ENCODE measurements around the gene NMT1.

The NMT1 gene

DNA sequence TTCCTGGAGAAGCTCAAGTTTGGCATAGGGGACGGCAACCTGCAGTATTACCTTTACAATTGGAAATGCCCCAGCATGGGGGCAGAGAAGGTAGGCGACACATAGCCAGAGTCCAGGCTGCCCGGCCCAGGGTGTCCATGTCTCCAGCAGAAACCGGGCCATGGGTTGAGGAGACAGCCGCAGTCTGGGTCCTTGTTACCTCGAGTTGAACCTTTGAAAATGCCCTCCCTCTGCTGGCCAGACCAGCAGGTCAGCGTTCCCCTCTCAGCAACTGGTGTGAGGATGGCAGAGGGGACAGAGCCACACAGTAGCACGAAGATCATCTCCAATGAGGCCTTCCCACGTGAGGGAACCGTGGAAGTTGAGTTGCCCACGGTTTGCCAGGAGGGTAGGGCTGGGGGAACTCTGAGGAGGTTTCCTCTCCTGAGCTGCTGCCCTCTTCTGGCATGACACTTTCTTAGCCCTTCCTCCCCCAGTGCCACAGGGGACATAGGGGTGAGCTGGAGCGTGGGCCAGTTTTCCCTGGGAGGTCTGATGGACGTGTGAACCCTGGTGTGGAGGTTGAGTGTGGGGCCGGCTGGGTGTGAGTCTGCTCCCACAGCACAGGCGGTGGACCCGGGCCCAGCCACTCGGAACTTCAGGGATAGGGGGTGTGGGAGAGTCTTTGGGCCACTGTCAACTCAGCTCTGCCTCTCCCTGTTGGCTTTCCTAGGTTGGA lies 43.9 kb downstream of the NMT1 start:
- no peak for DNase-seq (ENCODE audit: low read depth)

DNA sequence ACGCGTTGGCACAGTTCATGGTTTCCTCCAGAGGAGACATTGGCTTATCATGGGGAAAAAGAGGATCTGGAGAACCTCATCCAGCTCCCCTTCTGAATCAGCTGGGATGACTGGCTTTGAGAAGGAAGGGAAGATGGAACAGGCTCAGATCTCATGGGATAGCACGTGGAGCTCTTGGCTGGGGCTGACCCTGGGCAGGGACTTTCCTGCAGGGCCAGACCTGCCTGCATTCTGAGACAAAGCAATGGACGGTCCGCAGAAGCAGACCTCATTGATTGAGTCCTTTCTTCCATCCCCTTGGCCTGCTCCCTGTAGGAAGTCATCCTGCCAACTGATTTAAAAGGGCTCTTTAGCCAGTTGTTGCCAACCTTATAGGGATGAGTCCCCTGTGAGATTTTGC lies 45.0 kb downstream of the NMT1 start:
- no peak for DNase-seq (ENCODE audit: low read depth)

DNA sequence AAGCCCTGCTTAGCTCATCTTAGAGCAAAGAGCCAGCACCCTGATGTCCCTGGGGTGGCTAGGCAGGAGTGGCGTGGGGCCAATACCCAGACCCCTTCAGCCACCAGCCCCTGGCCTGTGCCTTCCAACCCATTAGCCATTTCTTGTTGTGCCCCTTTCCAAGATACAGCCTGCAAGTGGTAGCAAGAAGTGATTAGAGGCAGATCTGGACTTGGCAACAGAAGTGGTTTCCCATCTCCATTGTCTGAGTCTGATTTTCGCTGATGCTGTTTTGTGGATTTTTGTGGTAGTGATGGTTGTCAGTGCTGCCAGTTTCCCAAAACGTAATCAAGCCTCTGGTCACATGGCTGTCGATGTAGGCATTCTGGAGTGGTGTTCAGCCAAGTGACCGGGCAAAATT lies 45.5 kb downstream of the NMT1 start:
- no peak for DNase-seq (ENCODE audit: low read depth)

- DNase-seq (ENCODE audit: low read depth), result no peak
Observed at GRCh38 chr17:45107293-45108010, 46.3 kb downstream of the NMT1 start.

DNA sequence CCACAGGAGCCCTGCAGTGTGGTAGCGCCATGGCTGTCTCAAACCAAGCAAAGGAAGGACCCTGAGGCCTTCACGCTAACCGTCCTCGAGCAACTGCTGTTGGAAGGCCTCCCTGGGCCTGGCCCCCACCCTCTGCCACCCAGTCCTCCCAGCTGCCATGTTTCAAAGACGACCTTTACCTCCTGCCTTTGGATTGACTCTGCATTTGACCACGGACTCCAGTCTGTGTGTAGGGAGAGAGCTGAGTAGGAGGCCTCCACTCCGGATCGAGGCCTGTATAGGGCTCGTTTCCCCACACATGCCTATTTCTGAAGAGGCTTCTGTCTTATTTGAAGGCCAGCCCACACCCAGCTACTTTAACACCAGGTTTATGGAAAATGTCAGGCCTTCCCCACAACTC lies 46.9 kb downstream of the NMT1 start:
- DNase-seq (ENCODE audit: low read depth), result no peak

GRCh38 chr17:45108595-45109521 lies 47.7 kb downstream of the NMT1 start:
- no peak for DNase-seq (ENCODE audit: low read depth)

GRCh38 chr17:45110676-45111611 lies 49.8 kb downstream of the NMT1 start:
- no peak for DNase-seq (ENCODE audit: low read depth)

DNA sequence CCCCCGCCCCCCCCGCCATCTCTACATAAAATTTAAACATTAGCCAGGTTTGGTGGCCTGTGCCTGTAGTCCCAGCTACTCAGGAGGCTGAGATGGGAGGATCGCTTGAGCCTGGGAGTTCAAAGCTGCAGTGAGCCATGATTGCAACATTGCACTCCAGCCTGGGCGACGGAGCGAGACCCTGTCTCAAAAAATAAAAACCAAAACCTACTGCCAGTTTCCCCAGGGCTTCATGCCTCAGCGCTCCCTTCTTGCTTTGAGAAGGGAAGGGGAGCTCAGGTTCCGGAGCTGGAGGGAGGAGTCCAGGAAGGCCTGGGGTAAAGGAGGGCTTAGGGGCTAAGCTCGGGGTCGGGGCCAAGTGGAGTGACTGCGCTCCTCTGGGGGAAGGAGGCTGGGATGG lies 50.7 kb downstream of the NMT1 start:
- DNase-seq (ENCODE audit: low read depth), result no peak

- DNase-seq (ENCODE audit: low read depth), result no peak
Observed at GRCh38 chr17:45112559-45113423, 51.7 kb downstream of the NMT1 start.

- DNase-seq (ENCODE audit: low read depth), result no peak
Observed at GRCh38 chr17:45113424-45113754, 52.3 kb downstream of the NMT1 start.

DNA sequence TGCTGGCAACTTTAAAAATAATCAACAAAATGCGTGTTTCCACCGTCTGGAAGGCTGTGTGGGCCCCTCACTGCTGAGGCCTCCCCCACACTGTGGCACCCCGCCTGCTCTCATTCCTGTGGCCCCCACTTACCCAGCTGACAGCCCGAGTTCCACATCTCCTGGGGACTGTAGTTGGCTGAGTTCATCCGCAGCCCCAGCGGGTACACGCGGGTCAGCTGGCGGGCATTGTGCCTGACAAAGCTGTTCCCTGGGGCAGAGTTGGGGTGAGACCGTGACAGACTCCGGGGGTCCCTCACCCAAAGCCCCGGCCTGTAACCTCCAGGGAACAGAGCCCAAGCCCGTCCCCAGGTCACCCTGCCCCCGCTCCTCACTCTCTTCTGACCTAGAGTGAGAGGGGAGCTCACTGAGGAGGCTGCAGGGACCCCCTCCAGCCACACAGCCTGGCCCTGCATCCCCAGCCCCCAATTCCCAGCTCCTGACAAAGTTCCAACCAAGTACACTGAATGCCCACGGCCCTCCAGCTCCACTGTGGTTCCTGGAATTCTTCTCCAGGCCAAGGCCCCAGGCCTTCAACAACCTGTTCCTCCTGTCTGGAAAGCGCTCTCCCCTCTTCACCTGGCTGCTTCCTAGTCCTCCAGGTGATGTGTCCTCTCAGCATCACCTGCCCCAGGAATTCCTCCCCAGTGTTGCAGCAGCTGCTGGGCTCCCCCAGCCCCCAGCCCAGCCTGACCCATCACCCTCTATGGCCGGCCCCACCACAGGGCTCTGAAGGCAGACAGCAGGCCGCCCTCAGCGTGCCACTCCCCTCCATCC lies 53.2 kb downstream of the NMT1 start:
- DNase-seq (ENCODE audit: low read depth), result no peak

GRCh38 chr17:45115015-45115625 lies 54.0 kb downstream of the NMT1 start:
- DNase-seq (ENCODE audit: low read depth), result no peak

DNA sequence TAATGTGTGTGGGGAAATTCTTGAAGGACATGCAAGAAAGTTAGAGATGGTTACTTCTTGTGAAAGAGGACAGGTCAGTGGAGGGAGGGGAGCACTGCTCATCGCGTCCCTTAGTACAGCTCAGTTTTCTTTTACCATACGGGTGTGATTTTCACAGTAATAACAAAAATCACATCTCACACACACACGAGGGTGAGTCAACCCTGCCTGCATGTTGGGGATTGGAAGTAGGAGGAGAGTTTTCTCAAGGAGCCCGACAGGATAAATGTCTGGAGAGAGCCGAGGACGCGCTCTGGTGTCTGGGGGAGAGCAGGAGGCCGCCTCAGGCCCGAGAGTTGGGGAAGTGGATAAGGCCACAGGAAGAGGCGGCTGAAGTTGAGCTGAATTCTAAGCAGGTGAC lies 54.8 kb downstream of the NMT1 start:
- DNase-seq (ENCODE audit: low read depth), result no peak

DNA sequence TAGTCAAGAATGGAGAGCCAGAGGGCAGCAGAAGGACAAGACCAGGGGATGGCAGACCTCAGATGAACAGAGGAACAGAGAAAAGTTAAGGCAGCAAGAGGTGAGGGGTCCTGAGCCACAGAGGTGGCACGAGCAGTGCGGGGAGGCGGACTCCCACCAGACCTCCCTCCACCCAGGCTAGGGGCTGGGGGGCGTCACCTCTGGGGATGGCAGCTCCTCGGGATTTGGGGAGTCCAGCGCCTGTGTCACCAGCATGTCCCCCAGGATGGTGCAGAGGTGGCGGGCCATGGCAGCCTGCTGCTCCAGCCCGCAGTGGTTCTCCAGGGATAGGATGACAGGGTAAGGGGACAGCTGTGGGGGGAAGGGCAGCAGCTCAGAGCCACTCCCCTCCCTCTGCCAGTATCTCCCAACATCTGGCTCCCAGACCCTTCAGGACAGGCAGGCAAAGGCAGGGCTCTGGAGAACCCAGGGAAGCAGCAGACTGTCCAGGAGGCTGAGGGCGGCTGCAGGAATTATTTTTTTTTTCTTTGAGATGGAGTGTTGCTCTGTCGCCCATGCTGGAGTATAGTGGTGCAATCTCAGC lies 55.4 kb downstream of the NMT1 start:
- no peak for DNase-seq (ENCODE audit: low read depth)

- no peak for DNase-seq (ENCODE audit: low read depth)
Observed at GRCh38 chr17:45117334-45117733, 56.2 kb downstream of the NMT1 start.

DNA sequence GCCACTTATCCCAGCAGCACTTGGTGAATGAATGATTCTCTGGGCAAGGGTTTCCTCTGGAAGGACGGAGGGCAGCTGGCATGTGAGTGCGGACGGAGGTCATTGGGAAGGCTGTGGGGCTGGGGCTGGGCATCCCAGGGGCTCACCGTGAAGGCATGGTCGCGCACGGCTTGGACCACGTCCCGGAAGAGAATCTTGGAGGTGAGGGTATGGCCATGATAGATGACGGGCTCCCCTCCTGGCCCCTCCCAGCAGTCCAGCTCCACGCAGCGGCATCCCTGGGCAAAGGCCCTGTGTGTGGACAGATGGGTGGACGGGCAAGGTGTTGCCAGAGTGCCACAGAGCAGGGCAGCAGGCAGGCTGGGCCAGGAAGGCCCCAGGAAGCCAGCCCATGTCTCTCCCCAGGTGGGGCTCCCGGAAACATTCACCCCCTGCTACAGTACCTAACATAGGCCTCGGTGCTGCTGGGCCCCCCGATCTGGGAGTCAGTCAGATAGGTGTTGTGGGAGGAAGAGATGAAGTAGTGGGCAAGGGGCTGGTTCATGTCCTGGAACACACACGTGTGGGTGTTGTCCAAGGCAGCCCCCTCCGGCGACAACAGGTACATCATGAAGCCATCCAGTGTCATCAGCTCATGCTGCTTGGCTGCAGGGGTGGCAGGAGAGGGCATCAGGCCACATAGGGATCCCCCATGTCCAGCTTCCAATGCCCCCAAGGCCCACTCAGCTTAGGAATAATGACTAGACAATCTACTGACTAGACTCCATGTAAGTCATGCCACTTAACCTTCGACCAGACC lies 56.9 kb downstream of the NMT1 start:
- no peak for DNase-seq (ENCODE audit: low read depth)

- no peak for DNase-seq (ENCODE audit: low read depth)
Observed at GRCh38 chr17:45118691-45119090, 57.6 kb downstream of the NMT1 start.

DNA sequence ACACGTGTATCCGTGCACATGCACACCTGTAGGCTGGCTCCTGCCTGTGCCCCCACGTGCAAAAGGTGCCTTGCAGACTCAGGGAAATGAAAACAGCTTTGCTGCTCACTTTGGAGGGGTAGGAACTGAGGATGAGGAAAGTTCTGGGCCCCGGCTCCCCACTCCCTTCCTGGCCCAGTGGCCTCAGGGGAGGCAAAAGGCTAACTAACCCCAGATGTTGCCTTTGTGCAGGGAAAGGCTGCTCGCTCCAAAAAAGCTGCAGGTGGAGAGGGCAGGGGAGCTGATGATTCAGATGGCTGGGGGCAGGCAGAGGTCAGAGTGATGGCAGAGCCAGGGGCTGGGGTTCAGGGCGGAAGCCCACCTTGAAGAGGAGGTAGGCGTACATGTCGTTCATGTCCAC lies 58.8 kb downstream of the NMT1 start:
- DNase-seq (ENCODE audit: low read depth), result no peak

Measured in activated T-cell treated with anti-CD3 and anti-CD28 coated beads for 48 hours (primary cell).